Suppressor macrophage treated with lipopolysaccharide for 4 hours (primary cell): ENCODE measurements around the gene CD34.
"Not testable (repeated sequence)": the region's sequence is repeated elsewhere in the genome, so short reads cannot be mapped to it uniquely, and the experiment has no call there.

Experiments
- DNase-seq: peaks from one replicate; pipeline ENCODE4 v3.0.0-alpha.2; 2020

The CD34 gene

GRCh38 chr1:207897188-207897587 lies 13.7 kb downstream of the CD34 start:
- DNase-seq: no peak

GRCh38 chr1:207896547-207896946 lies 14.4 kb downstream of the CD34 start:
- no peak for DNase-seq

GRCh38 chr1:207894704-207895103 lies 16.2 kb downstream of the CD34 start:
- DNase-seq: no peak

GRCh38 chr1:207893737-207894582 lies 17.0 kb downstream of the CD34 start:
- no peak for DNase-seq

DNA sequence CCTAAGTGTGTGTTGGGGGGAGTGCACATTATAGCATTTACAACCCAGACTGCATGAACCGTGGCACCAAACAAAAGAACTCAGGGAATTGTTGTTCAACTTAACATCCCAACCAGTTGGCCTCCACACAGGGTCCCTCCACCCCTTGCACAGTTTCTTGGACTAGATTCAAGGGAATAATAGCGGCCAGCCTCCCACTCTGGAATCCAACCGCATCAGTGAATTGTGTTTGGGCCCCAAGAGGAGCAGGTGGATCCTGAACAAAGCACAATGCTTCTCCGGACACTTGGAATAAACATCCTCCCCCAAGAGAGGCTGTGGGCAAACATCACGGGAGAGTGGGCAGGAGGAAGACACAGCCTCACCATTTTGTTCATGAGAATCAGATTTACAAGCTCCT lies 18.2 kb downstream of the CD34 start:
- DNase-seq: no peak

DNA sequence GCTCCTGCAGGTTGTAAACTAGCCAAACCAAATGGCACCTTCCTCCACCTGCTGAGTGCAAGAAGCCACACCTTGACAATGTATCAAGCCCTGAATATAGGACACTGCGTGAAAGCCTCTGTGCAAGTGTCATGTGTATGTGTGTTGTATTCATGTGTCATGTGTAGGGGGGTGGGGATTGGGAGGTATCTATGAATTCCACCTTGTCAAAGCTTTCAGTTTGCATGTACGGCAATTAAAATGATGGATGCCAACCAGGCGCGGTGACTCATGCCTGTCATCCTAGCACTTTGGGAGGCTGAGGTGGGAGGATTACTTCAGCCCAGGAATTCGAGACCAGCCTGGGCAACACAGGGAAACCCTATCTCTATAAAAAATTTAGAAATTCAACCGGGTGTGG lies 19.8 kb downstream of the CD34 start:
- DNase-seq: no peak

DNA sequence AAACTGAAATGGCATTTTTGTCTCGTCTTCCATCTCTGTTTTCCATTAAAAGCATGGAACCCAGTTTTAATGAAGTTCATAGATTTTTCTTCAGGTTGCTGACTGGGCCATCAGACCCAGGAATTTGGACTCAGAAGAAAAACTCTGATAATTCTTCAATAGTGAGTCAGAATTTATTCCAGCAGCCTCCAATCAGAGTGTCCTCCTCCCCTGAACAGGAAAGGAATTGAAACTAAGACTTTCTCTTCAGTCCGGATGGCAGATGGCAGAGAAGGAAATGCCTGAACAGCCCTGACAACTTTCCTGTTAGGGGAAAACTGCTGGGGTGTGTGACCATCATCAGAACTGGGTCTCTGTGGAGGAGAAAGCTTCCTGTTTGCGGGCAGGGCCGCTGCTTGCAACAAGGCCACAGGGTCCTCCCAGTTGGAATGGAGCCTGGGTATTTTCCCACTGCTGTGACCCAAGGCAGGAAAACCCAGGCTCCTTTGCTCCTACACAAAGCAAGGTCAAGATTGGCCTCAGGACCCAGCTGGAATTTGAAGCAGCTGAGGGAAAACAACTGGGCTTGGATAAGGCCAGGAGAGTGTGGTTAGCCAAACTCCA lies 20.7 kb downstream of the CD34 start:
- DNase-seq: peak; percentile 94

DNA sequence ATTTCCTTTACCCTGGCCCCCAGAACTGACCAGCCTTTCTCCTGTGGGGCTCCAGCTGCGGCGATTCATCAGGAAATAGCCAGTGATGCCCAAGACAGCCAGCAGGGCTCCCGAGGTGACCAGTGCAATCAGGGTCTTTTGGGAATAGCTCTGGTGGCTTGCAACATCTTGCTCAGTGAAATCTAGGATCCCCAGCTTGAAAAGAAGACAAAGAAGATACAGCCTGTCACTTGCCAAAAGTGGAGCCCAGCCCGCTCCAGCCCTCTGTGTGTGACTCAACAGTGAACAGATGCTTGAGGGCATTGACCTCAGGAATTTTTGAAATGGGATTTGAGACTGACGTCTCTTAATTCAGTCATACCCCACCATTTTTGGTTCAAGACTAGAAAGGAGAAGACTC lies 22.3 kb downstream of the CD34 start:
- DNase-seq: peak; percentile 54

DNA sequence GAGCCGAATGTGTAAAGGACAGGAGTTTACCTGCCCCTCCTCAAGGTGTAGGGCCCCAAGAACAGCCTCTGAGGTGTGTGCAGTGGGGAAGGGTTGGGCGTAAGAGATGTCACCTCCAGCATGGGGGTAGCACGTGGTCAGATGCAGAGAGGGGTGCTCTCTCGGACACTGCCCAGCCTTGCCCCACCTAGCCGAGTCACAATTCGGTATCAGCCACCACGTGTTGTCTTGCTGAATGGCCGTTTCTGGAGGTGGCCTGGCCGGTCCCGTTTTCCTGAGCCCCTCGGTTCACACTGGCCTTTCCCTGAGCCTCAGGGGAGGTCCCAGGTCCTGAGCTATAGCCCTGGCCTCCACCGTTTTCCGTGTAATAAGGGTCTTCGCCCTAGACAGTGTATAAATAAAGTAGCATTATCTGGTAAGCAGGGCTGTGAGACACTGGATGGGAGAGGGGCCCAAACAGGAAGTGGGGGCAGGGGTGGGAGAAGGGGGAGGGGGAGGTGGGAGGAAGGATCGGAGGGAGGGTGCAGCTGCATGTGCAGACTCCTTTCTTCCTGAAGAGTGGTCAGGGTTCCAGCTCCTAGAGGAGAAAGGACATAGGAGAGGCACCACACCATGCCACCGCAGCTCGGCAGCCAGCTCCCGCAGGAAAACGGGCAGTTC lies 23.3 kb downstream of the CD34 start:
- DNase-seq: no peak

DNA sequence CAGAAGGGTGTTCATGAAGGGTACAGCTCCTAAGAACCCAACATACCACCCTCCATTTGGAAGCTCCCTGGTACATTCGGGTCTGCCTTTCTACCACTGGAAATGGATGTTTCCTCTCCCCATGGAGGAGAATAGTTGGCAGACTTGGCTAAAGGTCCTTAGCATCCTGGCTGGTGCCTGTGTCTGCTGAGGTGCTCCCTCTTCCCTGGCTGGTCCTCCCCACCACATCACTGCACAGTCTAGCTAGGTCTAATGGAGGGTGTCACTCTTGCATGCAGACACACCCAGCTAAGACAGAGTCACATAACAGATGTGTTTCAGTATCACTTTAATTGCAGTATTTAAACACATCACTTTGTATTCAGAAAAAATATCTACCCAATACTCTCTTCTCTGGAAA lies 24.7 kb downstream of the CD34 start:
- no peak for DNase-seq

DNA sequence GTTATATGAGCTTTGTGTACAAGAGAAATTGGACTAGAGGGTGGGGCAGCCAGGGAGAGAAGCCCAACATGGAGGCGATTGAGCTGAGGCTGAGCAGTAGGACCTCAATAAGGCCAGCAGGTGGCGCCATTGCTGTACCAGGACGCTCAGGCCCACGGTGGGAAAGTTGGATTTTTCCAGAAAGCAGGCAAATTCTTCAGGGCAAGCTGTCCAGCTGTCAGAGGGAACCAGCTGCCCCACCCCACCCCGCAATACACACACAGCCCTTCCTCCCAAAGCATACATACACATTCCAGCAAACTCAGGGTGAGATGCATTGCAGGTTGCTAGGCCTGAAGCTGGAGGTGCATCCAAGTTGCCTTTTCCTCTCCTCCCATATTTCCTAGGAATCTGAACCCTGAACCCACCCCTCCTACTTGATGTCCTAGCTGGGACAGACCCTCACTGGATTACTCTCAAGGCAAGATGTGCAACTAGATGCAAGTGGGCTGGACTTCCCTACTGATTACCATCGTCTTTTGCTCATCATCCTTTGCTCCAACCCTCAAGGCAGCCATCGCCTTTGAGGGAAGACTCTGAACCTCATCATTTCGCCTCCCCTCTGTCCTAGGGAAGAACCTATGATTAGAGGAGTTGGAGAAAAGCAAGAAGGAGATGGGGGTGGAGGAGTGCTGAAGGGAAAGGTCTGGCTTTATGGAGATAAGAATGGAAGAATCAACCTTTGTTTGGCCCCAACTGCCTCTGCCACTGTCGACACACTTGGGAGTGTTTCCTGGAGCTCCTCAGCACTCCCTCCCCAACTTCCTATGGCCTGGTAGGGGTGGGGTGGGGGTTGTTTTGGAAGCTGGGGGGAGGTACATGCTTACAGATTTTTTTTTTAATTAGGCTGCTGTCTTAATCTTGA lies 25.5 kb downstream of the CD34 start:
- DNase-seq: peak; percentile 86

DNA sequence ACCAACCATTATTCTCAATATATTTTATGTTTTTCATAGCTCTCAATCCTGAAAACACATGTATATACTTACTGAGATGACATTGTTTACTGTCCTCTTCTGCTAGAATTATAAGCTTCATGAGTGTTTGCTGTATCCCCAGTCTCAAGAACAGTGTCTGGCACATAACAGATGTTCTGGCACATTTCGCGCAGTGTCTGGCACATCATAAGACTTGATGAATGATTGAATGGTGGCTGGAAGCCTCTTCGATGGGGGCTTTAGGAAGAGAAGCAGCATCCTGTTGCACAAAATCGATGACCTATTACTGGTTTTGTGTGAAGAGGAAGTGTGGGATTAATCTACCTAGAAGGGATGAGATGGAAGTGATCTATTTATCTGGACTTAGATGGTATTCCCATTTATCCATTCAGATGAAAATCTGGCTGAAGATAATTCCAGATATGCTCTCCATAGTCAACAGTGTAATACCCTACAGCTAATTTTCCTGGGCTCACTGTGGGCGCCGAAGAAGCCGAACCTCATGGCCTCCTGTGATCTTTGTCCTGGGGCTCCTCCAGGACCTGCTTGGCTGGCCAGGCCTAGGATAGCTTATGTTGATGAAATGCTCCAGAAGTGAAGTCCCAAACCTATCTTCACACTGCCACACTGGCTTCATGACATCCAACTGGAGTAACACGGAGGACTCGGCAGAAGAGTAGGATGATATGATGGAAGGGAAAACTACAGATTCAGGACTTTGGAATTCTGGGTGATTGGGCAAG lies 26.5 kb downstream of the CD34 start:
- no peak for DNase-seq

- no peak for DNase-seq
Measured at GRCh38 chr1:207883660-207884250, 27.2 kb downstream of the CD34 start.

DNA sequence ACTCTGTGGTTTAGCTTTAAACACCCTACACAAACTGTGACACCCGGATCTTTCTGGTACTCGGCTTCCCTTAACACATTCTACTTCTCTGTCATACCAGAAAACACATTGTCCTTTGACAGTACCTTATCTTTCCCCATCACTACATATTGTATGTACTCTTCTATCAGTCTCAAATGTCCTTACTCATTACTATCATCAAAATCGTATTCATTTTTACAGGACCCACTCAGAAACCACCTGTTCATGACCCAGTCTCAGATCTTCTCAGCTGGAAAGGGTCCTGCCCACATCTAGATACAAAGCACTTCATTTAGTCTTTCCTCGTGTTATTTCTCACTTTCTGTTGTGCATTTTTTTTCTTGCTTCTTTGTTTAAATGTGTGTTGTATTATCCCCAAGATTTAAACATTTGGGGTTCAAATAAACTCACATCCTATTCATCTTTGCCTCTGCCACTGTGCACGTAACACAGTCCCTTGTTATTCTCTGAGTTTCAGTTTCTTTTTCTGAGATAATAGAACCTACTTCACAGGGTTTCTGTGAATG lies 27.7 kb downstream of the CD34 start:
- DNase-seq: no peak

DNA sequence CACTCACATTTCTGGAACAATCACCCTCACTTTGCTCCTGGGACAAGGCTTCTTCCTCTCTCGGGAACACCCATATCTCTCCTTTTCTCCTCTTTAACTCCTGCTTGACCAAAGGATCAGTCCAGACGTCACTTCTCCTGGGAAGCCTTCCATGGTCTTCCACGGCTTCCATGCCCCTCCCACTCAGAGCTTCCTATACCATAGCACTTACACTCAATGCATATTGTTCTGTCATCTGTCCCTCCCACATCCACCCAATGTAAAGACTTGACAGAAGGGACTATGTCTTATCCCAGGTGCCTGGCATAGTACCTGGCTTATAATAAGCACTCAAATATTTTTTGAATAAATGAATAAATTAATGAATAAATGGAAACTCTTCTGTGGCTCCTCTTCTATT lies 28.2 kb downstream of the CD34 start:
- DNase-seq: no peak

GRCh38 chr1:207878939-207879338 lies 32.0 kb downstream of the CD34 start:
- DNase-seq: no peak

- DNase-seq: not testable (repeated sequence)
Measured at GRCh38 chr1:207877914-207878313, 33.0 kb downstream of the CD34 start.

GRCh38 chr1:207876131-207876530 lies 34.8 kb downstream of the CD34 start:
- DNase-seq: no peak

DNA sequence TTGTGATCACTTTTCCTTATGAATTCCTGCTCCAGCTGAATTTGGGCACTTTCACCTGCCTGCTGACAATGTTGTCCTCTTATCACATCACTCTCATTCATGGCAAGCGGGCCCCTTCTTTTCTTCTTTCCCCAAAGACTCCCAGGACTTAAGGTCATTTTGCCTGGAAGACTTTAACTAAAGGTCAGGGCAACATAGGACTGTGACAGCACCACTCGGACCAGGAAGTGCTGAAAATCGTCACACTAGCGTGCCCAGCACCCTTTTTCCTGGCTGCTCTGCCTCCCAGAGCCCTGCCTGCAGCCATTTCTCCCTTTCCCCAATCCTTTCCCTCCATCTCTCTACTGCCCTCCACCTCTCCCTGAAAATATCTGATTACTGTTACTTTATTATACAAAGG lies 35.4 kb downstream of the CD34 start:
- peak; percentile 49 for DNase-seq

DNA sequence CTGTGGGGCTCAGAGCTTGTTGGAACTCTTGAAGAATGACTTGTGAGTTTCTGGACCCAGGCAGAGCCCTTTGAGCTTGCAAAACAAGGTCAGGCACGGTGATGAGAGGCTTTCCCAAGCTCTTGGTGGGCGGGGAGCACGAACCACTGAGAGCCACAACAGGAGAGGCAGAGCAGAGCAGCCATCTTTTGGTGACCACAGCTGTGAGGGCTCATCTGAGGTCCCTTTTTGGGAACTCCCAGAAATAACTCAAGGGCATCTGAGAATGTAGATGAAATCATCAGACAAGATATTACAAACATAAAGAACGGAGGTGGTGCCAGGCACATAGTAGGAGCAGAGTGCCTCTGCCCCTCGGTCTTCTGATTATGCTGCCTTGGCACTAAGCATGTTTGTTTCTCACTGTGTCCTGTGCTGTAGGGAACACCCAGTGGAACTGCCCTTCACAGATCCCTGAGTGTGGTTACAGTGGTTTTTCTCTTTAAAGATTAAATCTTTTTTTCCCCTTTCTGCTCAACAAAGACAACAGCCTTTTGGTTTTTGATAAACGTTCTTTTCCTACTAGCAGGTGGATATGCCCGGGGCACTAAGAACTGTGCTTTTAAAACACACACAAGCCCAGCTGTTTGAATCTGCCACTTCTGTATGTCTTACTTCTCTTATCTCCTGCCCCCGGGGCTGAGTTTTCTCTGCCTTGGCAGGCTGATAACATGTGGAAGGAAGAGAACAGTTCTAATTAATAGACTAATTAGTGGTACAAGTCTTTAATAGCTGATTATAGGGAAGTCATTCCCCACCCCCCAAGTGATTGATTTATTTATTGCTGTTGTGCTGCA lies 37.7 kb downstream of the CD34 start:
- DNase-seq: peak; percentile 74

- no peak for DNase-seq
Measured at GRCh38 chr1:207872621-207873020, 38.3 kb downstream of the CD34 start.
